BE2C (cell line): ENCODE measurements around the gene TOLLIP.
"Not testable (repeated sequence)": the region's sequence is repeated elsewhere in the genome, so short reads cannot be mapped to it uniquely, and the experiment has no call there.

ENCODE experiments used
- DNase-seq: peaks from one replicate; pipeline ENCODE4 v3.0.0-alpha.2; 2020
- H3K27me3 ChIP-seq: fragments of 250-450 bp; sonication (Bioruptor Pico); 2 replicates; pipeline ENCODE4 v1.5.1; 2020; ENCODE audit warnings: mild to moderate bottlenecking
- H3K36me3 ChIP-seq: fragments of 250-450 bp; sonication (Bioruptor Pico); 2 replicates; pipeline ENCODE4 v1.5.1; 2020; ENCODE audit warnings: mild to moderate bottlenecking
- H3K4me1 ChIP-seq: fragments of 250-450 bp; sonication (Bioruptor Pico); 2 replicates; pipeline ENCODE4 v1.5.1; 2020
- H3K4me3 ChIP-seq: 2 replicates; pipeline ENCODE4 v1.5.1; 2011; ENCODE audit warnings: low read depth, low read length
- H3K9me3 ChIP-seq: fragments of 250-450 bp; sonication (Bioruptor Pico); 2 replicates; pipeline ENCODE4 v1.5.1; 2020
- CTCF ChIP-seq: IDR thresholded peaks from 2 replicates; pipeline ENCODE4 v1.5.1; 2012; ENCODE audit warnings: mild to moderate bottlenecking, low read depth, low read length

TOLLIP gene

GRCh38 chr11:1343391-1344055, 34.1 kb upstream of the TOLLIP start:
- H3K36me3 ChIP-seq, result no peaks in the 10 kb centered on the region
- DNase-seq, result no peak
- no peak for TF ChIP-seq CTCF
- no peaks in the 10 kb centered on the region for H3K9me3 ChIP-seq
- no peaks in the 10 kb centered on the region for H3K4me1 ChIP-seq
- H3K4me3 ChIP-seq, result no peak overlapping the region
- no peaks in the 10 kb centered on the region for H3K27me3 ChIP-seq

GRCh38 chr11:1342946-1343345, 33.5 kb upstream of the TOLLIP start:
- Histone ChIP-seq H3K4me3 (no peak overlapping the region), H3K9me3 (no peaks in the 10 kb centered on the region), H3K36me3 (no peaks in the 10 kb centered on the region), H3K4me1 (no peaks in the 10 kb centered on the region), H3K27me3 (no peaks in the 10 kb centered on the region)
- no peak for DNase-seq
- no peak for TF ChIP-seq CTCF

DNA sequence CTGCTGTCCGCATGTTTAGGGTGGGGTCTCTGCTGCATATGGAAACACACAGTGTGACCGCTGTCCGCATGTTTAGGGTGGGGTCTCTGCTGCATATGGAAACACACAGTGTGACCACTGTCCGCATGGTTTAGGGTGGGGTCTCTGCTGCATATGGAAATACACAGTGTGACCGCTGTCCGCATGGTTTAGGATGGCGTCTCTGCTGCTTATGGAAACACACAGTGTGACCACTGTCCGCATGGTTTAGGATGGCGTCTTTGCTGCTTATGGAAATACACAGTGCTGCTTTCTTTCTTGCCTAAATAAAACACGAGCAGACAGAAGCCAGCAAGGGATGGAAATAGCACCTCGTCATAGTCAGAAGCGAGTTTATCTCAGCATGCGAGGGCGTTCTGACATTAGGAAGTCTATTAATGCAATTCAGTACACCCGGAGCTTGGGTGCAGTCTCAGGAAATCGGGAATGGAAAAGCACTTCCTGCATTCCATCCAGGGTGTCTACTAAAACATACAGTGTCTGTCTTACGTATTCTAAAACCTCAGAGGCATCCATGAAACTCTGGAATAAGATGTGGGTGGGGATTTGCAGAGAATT, 32.6 kb upstream of the TOLLIP start:
- H3K36me3 ChIP-seq, result no peaks in the 10 kb centered on the region
- H3K9me3 ChIP-seq, result no peaks in the 10 kb centered on the region
- TF ChIP-seq CTCF, result no peak
- DNase-seq, result no peak
- no peak overlapping the region for H3K4me3 ChIP-seq
- H3K4me1 ChIP-seq, result no peaks in the 10 kb centered on the region
- no peaks in the 10 kb centered on the region for H3K27me3 ChIP-seq

DNA sequence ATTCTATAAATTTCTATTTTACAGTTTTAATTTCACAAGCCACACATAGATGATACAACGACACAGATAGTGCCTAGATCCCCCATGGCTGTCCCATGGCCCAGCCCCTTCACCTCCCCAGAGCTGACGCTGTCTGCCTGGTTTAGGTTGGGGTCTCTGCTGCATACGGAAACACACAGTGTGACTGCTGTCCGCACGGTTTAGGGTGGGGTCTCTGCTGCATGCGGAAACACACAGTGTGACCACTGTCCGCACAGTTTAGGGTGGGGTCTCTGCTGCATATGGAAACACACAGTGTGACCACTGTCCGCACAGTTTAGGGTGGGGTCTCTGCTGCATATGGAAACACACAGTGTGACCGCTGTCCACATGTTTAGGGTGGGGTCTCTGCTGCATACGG, 31.8 kb upstream of the TOLLIP start:
- not testable (repeated sequence) for H3K4me3 ChIP-seq, DNase-seq, H3K36me3 ChIP-seq, H3K9me3 ChIP-seq, H3K27me3 ChIP-seq, H3K4me1 ChIP-seq

DNA sequence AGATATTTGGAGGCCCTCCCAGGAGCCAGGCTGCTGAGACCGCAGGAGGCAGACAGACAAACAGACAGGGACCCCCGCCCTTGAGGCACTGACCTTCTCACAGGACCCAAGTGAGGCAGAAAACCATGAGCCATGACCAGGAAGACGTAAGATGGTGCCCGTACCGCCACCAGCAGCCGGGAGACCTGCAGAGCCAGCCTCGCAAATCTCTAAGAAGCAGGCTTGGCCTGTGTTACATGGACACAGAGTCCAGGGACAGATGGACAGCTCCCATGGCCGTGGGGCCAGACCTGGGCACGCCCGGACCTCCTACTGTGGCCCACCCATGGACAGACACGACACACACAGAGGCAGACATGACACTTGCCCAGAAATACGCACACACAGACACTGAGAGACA, 30.7 kb upstream of the TOLLIP start:
- no peak for DNase-seq

GRCh38 chr11:1339066-1339675, 29.7 kb upstream of the TOLLIP start:
- TF ChIP-seq CTCF, result no peak
- H3K36me3 ChIP-seq, result no peaks in the 10 kb centered on the region
- H3K4me3 ChIP-seq, result no peak overlapping the region
- H3K9me3 ChIP-seq, result no peaks in the 10 kb centered on the region
- no peaks in the 10 kb centered on the region for H3K4me1 ChIP-seq
- DNase-seq, result no peak
- no peaks in the 10 kb centered on the region for H3K27me3 ChIP-seq

More for the DNA sequence above, 30.7 kb upstream of the TOLLIP start:
- Histone ChIP-seq H3K9me3 (no peaks in the 10 kb centered on the region), H3K36me3 (no peaks in the 10 kb centered on the region), H3K27me3 (no peaks in the 10 kb centered on the region), H3K4me1 (no peaks in the 10 kb centered on the region), H3K4me3 (no peak overlapping the region)
- no peak for TF ChIP-seq CTCF
